Measurements from ENCODE around the gene CAPN11. TPM values are rescaled to one million over a fixed set of nuclear protein-coding genes. Genes with fewer than 3 reads are reported as not detected.

The CAPN11 gene
- total RNA-seq, 1 experiment from 2014 or later: 0.28 TPM

DNA sequence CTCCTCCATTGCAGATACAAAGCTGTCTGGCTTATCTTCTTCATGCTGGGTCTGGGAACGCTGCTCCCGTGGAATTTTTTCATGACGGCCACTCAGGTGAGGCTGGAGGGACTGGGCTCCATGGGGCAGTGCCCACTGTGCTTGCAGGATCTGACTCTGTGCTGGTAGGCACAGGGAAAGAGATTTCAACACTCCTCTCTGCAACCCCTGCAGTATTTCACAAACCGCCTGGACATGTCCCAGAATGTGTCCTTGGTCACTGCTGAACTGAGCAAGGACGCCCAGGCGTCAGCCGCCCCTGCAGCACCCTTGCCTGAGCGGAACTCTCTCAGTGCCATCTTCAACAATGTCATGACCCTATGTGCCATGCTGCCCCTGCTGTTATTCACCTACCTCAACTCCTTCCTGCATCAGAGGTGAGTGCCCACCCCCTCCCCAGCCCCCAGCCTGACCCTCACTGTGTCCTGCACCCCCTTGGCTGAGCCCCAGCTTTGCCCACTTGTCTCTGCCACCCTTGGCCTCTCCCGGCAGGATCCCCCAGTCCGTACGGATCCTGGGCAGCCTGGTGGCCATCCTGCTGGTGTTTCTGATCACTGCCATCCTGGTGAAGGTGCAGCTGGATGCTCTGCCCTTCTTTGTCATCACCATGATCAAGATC is 70.9 kb downstream of the CAPN11 start:
- no peak overlapping the region for H2BK15ac ChIP-seq (ENCODE audit: low read depth, low read length)
- TF ChIP-seq, protein P1, sequence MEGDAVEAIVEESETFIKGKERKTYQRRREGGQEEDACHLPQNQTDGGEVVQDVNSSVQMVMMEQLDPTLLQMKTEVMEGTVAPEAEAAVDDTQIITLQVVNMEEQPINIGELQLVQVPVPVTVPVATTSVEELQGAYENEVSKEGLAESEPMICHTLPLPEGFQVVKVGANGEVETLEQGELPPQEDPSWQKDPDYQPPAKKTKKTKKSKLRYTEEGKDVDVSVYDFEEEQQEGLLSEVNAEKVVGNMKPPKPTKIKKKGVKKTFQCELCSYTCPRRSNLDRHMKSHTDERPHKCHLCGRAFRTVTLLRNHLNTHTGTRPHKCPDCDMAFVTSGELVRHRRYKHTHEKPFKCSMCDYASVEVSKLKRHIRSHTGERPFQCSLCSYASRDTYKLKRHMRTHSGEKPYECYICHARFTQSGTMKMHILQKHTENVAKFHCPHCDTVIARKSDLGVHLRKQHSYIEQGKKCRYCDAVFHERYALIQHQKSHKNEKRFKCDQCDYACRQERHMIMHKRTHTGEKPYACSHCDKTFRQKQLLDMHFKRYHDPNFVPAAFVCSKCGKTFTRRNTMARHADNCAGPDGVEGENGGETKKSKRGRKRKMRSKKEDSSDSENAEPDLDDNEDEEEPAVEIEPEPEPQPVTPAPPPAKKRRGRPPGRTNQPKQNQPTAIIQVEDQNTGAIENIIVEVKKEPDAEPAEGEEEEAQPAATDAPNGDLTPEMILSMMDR (conservative IDR thresholded peaks at IDR 0.05): no peak
- H3K9me3 Mint-ChIP-seq: no peaks in the 10 kb centered on the region; a peak in 1 of 5 replicates
- H2AK5ac ChIP-seq (ENCODE audit: insufficient read length, low read length): no peak overlapping the region
- H2BK12ac ChIP-seq (ENCODE audit: insufficient read length, low read depth, low read length): no peak overlapping the region
- no peak overlapping the region for H4K91ac ChIP-seq (ENCODE audit: insufficient read length, low read depth, low read length)
- H3K4me1 ChIP-seq (ENCODE audit: insufficient read depth, low read length): peaks cover 11% of the 10 kb centered on the region; the same call in 1 of the 2 replicates
- no peaks in the 10 kb centered on the region for H3K9me3 ChIP-seq (ENCODE audit: control insufficient read depth, low read depth, low read length)
- no peak overlapping the region for H3K23ac ChIP-seq (ENCODE audit: insufficient read length, low read depth, low read length)
- H4K20me1 ChIP-seq (ENCODE audit: control insufficient read depth, insufficient read depth, insufficient read length): peaks cover 2% of the 10 kb centered on the region
- no peak overlapping the region for H3K27ac ChIP-seq (ENCODE audit: insufficient read length, low read depth, low read length)
- peaks cover 50 to 67% (median 57%) of the 10 kb centered on the region in 3 experiments for H3K36me3 Mint-ChIP-seq (ENCODE audit: insufficient read depth in 1 of 3, low read depth in 3 of 3)
- H3K27ac Mint-ChIP-seq: no peak overlapping the region; a peak in 2 of 7 replicates
- H3K14ac ChIP-seq (ENCODE audit: insufficient read depth, low read length): no peak overlapping the region; the same call in 1 of the 2 replicates
- H3K79me1 ChIP-seq (ENCODE audit: insufficient read depth, low read depth, low read length, poor library complexity, severe bottlenecking): peaks cover 15% of the 10 kb centered on the region
- H3K4me2 ChIP-seq (ENCODE audit: insufficient read depth, insufficient read length, low read length): no peak overlapping the region
- H3K4ac ChIP-seq (ENCODE audit: low read depth, low read length): no peak overlapping the region
- H2AFZ ChIP-seq (ENCODE audit: low read length): no peak overlapping the region
- H3K27me3 ChIP-seq (ENCODE audit: insufficient read depth, low read length): no peaks in the 10 kb centered on the region
- no peak for DNase-seq
- peaks cover 1% of the 10 kb centered on the region for H3K23me2 ChIP-seq (ENCODE audit: insufficient read length, low read depth, low read length, poor library complexity, severe bottlenecking)
- H3K4me3 Mint-ChIP-seq: no peak overlapping the region
- H3K4me1 Mint-ChIP-seq: peaks cover 32 to 46% of the 10 kb centered on the region in 2 experiments
- no peak overlapping the region for H3K18ac ChIP-seq (ENCODE audit: insufficient read length, low read depth, low read length)
- no peak overlapping the region for H3K9ac ChIP-seq (ENCODE audit: extremely low read depth, insufficient read length, low read length)
- no peak overlapping the region for H3K56ac ChIP-seq (ENCODE audit: insufficient read length, low read depth, low read length)
- no peak overlapping the region for H4K5ac ChIP-seq (ENCODE audit: insufficient read length, low read depth, low read length)
- H3T11ph ChIP-seq (ENCODE audit: low read length): no peak overlapping the region
- no peak overlapping the region for H2BK5ac ChIP-seq (ENCODE audit: insufficient read length, low read length)
- no peak overlapping the region for H2BK20ac ChIP-seq (ENCODE audit: low read depth, low read length, poor library complexity, severe bottlenecking)
- no peak overlapping the region for H4K8ac ChIP-seq (replicated peaks; ENCODE audit: insufficient read length, low read depth, low read length)
- no peak overlapping the region for H2BK120ac ChIP-seq (ENCODE audit: low read depth, low read length, poor library complexity, severe bottlenecking)
- WGBS (ENCODE audit: extremely low coverage, insufficient read length, low lambda C conversion rate): no CpG with 5 or more reads among the region's 11 CpGs
- H3K79me2 ChIP-seq (ENCODE audit: insufficient read depth, low read length): peaks cover 13% of the 10 kb centered on the region; the same call in 1 of the 2 replicates
- no peaks in the 10 kb centered on the region for H3K27me3 Mint-ChIP-seq (ENCODE audit: low read depth)

All from H9 (cell line).